ENCODE measurements around the gene ADORA2A. TPM values are rescaled to one million over a fixed set of nuclear protein-coding genes. Genes with fewer than 3 reads are reported as not detected.

The ADORA2A gene
- total and polyA plus RNA-seq, 8 donors, result 0.58 to 7.1 (median 1.6) TPM; not detected in 1

- H3K4me1 ChIP-seq, result peaks cover 0 to 36% (median 14%) of the 10 kb centered on the region in 4 donors
- H3K27me3 ChIP-seq, result no peaks in the 10 kb centered on the region
- peak overlapping the region in 1 of 5 donors; percentile 40 for H3K27ac ChIP-seq
- WGBS, 5 donors, result 42 to 66% (median 59%) methylated on average over 3 of the region's 3 CpGs
- H3K4me3 ChIP-seq, result no peak overlapping the region
- TF ChIP-seq POLR2A (IDR thresholded peaks at IDR 0.05), result no peak
- no peak for TF ChIP-seq CTCF (IDR thresholded peaks at IDR 0.05)
- no peak for TF ChIP-seq EP300 (IDR thresholded peaks at IDR 0.05)
- no peak for TF ChIP-seq POLR2AphosphoS5 (IDR thresholded peaks at IDR 0.05)
- H3K9me3 ChIP-seq, result no peaks in the 10 kb centered on the region
- no peaks in the 10 kb centered on the region for H3K36me3 ChIP-seq
- peak in 1 of 2 donors; percentile 58 for DNase-seq
- intact Hi-C loops (cut with DNase I; ENCODE audit: low total_unique reads), result no loop called here
Measured at GRCh38 chr22:24482575-24482974, 55.2 kb downstream of the ADORA2A start.

- Histone ChIP-seq H3K9me3 (no peaks in the 10 kb centered on the region), H3K4me3 (no peak overlapping the region), H3K27me3 (no peaks in the 10 kb centered on the region), H3K4me1 (peaks cover 0 to 36% (median 14%) of the 10 kb centered on the region in 4 donors), H3K36me3 (no peaks in the 10 kb centered on the region), H3K27ac (peak overlapping the region in 1 of 5 donors; percentile 40)
- DNase-seq, result no peak
- intact Hi-C loops (cut with DNase I; ENCODE audit: low total_unique reads), result no loop called here
- TF ChIP-seq CTCF (IDR thresholded peaks at IDR 0.05) (no peak), EP300 (IDR thresholded peaks at IDR 0.05) (no peak), POLR2AphosphoS5 (IDR thresholded peaks at IDR 0.05) (no peak), POLR2A (IDR thresholded peaks at IDR 0.05) (no peak)
- 15 to 35% (median 28%) methylated on average over 2 of the region's 2 CpGs for WGBS, 5 donors
Measured at GRCh38 chr22:24482998-24483397, 55.6 kb downstream of the ADORA2A start.

DNA sequence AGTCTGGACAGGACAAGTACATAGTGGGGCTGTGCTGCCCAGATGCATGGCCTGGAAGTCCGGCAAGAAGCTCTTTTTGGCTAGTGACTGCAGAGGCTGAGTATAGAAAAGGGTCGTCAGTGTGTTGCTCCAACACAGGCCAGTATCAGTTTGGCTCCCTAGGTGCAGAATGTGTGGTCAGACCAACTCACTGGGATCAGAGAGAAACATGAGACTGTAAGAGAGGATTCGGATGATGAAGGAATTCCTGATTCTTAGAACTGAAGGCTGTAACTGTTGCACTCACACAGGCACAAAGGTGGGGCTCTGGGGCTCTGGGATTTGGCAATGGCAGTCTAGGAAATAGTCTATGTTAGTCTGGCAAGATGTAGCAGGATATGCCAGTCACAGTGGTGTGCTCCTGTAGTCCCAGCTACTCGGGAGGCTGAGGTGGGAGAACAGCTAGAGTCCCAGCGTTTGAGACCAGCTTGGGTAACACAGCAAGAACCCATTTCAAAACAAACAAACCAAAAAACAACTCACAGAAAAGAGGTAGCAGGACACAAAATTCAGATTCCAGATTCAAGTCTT is 56.7 kb downstream of the ADORA2A start:
- Histone ChIP-seq H3K4me3 (no peak overlapping the region), H3K9me3 (no peaks in the 10 kb centered on the region), H3K27me3 (no peaks in the 10 kb centered on the region), H3K36me3 (no peaks in the 10 kb centered on the region), H3K27ac (no peak overlapping the region), H3K4me1 (peaks cover 0 to 36% (median 14%) of the 10 kb centered on the region in 4 donors)
- WGBS, 5 donors, result 50 to 77% (median 60%) methylated on average over 5 of the region's 5 CpGs
- intact Hi-C loops (cut with DNase I; ENCODE audit: low total_unique reads), result no loop called here
- TF ChIP-seq EP300 (IDR thresholded peaks at IDR 0.05), result no peak
- DNase-seq, result no peak

- Histone ChIP-seq H3K4me1 (peaks cover 0 to 36% (median 14%) of the 10 kb centered on the region in 4 donors), H3K36me3 (no peaks in the 10 kb centered on the region), H3K27me3 (no peaks in the 10 kb centered on the region), H3K9me3 (no peaks in the 10 kb centered on the region), H3K27ac (no peak overlapping the region), H3K4me3 (no peak overlapping the region)
- WGBS, 5 donors, result 93 to 96% (median 95%) methylated on average over 4 of the region's 4 CpGs
- intact Hi-C loops (cut with DNase I; ENCODE audit: low total_unique reads), result no loop called here
- TF ChIP-seq CTCF (IDR thresholded peaks at IDR 0.05) (no peak), POLR2A (IDR thresholded peaks at IDR 0.05) (no peak), EP300 (IDR thresholded peaks at IDR 0.05) (no peak), POLR2AphosphoS5 (IDR thresholded peaks at IDR 0.05) (no peak)
- DNase-seq, result no peak
Measured at GRCh38 chr22:24485170-24485569, 57.8 kb downstream of the ADORA2A start.

DNA sequence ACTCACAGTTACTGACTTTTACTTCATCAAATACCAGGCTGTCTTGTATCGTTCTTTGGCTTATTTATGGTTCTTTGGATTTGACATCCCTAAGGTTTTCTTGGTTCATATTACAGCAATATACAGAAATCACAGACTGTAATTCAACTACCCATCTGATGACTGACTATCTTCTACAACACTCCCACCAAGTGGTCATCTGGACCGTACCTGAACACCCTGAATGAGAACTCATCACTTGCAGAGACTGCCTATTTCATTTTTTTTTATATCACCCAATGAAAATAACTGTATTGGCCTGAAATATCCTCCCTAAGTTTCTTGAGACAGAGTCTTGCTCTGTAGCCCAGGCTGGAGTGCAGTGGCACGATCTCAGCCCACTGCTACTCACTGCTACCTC is 58.2 kb downstream of the ADORA2A start:
- Histone ChIP-seq H3K27me3 (no peaks in the 10 kb centered on the region), H3K36me3 (no peaks in the 10 kb centered on the region), H3K4me1 (peaks cover 0 to 36% (median 14%) of the 10 kb centered on the region in 4 donors), H3K9me3 (no peaks in the 10 kb centered on the region), H3K27ac (no peak overlapping the region), H3K4me3 (no peak overlapping the region)
- TF ChIP-seq EP300 (IDR thresholded peaks at IDR 0.05), result no peak
- peak in 1 of 2 donors; percentile 39 for DNase-seq
- intact Hi-C loops (cut with DNase I; ENCODE audit: low total_unique reads), result no loop called here
- 59 to 73% (median 69%) methylated on average over 3 of the region's 3 CpGs for WGBS, 5 donors

Data from stomach (tissue), 9 donors.